Glutamatergic neuron (in vitro differentiated cells): ENCODE measurements around the gene MAPKAP1. TPM values are rescaled to one million over a fixed set of nuclear protein-coding genes. Genes with fewer than 3 reads are reported as not detected.

Source experiments
- DNase-seq: peaks from one replicate; pipeline ENCODE4 v3.0.0; 2022
- H3K27ac Mint-ChIP-seq: one replicate; pipeline ENCODE4 v1.8.0; 2020; ENCODE audit warnings: mild to moderate bottlenecking, mixed read lengths, inconsistent platforms; ENCODE audit not compliant: unreplicated experiment
- H3K27me3 Mint-ChIP-seq: one replicate; pipeline ENCODE4 v1.8.0; 2020; ENCODE audit warnings: mild to moderate bottlenecking, moderate library complexity, mixed read lengths, inconsistent platforms; ENCODE audit not compliant: unreplicated experiment
- H3K36me3 Mint-ChIP-seq: one replicate; pipeline ENCODE4 v1.8.0; 2020; ENCODE audit warnings: mild to moderate bottlenecking, mixed read lengths, inconsistent platforms; ENCODE audit not compliant: unreplicated experiment
- H3K4me1 Mint-ChIP-seq: one replicate; pipeline ENCODE4 v1.8.0; 2020; ENCODE audit warnings: mild to moderate bottlenecking, low read depth, mixed read lengths, inconsistent platforms; ENCODE audit not compliant: unreplicated experiment
- H3K4me3 Mint-ChIP-seq: one replicate; pipeline ENCODE4 v1.8.0; 2020; ENCODE audit warnings: mild to moderate bottlenecking, mixed read lengths, inconsistent platforms; ENCODE audit not compliant: unreplicated experiment
- H3K9me3 Mint-ChIP-seq: one replicate; pipeline ENCODE4 v1.8.0; 2020; ENCODE audit warnings: mild to moderate bottlenecking, moderate library complexity, mixed read lengths, inconsistent platforms; ENCODE audit not compliant: unreplicated experiment
- total RNA-seq: library from RNA; stranded (reverse); fragmentation: NEBNext Ultra II Directional; extraction: Animal tissue kit (Norgen Biotek cat#: 25700); gene quantifications from one replicate; pipeline ENCODE4 v1.2.1, GENCODE V29; 2021; ENCODE audit not compliant: unreplicated experiment
- TF ChIP-seq, protein P1 (sequence below): fragments of 200-600 bp; sonication (generic); IDR thresholded peaks from one replicate; pipeline ENCODE4 v1.5.0; 2021; ENCODE audit not compliant: partially characterized antibody, unreplicated experiment

The MAPKAP1 gene
- total RNA-seq, 1 donor from 2014 or later = 59.6 TPM

DNA sequence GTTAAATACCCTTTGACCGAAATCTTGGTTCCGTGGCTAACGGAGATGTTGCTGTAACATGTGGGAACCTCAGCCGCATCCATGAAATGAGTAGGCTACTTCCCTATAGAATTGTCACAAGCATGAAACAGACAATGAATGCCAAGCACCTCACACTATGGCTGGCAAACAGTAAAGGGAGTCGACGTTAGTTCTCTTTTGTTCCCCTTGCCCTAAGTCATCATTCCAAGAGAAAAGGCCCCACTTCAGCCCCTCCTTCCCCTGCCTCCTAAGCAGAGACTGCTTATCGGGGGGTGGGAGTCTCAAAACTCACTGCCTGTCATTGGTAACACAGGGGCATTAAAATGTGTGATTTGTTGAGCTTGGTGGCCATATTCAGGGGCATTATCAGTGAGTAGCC lies 159.6 kb downstream of the MAPKAP1 start:
- DNase-seq = no peak
- Mint-ChIP-seq H3K36me3 (no peaks in the 10 kb centered on the region), H3K9me3 (no peaks in the 10 kb centered on the region), H3K4me3 (no peak overlapping the region), H3K4me1 (peaks cover 5% of the 10 kb centered on the region), H3K27me3 (peaks cover 2% of the 10 kb centered on the region), H3K27ac (no peak overlapping the region)
- TF ChIP-seq, protein P1, sequence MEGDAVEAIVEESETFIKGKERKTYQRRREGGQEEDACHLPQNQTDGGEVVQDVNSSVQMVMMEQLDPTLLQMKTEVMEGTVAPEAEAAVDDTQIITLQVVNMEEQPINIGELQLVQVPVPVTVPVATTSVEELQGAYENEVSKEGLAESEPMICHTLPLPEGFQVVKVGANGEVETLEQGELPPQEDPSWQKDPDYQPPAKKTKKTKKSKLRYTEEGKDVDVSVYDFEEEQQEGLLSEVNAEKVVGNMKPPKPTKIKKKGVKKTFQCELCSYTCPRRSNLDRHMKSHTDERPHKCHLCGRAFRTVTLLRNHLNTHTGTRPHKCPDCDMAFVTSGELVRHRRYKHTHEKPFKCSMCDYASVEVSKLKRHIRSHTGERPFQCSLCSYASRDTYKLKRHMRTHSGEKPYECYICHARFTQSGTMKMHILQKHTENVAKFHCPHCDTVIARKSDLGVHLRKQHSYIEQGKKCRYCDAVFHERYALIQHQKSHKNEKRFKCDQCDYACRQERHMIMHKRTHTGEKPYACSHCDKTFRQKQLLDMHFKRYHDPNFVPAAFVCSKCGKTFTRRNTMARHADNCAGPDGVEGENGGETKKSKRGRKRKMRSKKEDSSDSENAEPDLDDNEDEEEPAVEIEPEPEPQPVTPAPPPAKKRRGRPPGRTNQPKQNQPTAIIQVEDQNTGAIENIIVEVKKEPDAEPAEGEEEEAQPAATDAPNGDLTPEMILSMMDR = no peak

- peaks cover 2% of the 10 kb centered on the region for H3K27me3 Mint-ChIP-seq
- H3K9me3 Mint-ChIP-seq = no peaks in the 10 kb centered on the region
- no peak overlapping the region for H3K4me3 Mint-ChIP-seq
- peaks cover 5% of the 10 kb centered on the region for H3K4me1 Mint-ChIP-seq
- H3K27ac Mint-ChIP-seq = no peak overlapping the region
- no peaks in the 10 kb centered on the region for H3K36me3 Mint-ChIP-seq
- no peak for DNase-seq
- TF ChIP-seq, protein P1 = no peak
These were observed 161.2 kb downstream of the MAPKAP1 start for GRCh38 chr9:125545845-125546244.

DNA sequence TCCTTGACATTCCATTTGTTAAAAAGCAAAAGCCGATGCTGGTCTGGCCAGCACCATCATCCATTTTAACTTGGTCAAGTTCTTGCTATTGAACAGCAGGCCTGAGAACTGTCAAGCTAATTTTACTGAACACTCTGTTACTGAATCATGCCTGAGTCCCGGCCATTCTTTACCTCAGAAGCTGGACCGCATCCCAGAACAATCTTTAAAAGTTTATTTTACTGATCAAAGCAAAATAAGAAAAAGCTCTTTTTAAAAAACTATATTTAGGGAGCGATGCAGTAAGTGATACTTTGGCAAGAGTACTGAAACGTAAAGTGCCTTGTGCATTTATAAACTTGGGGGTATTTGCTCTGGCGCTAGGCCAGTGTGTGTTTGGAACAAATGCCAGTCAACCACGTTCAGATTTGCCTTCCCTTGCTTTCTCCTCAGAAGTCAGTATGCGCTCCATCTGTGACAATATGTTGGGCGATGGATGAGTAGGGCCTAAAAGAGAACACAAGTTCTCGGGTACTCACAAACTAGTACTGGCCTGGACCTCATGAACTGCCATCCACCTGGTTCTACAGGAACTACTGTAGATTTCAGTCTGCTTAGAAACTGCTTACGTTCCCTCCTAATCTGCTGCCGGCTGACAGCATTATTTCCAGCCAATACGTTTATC lies 161.9 kb downstream of the MAPKAP1 start:
- TF ChIP-seq, protein P1 = no peak
- H3K27ac Mint-ChIP-seq = no peak overlapping the region
- no peaks in the 10 kb centered on the region for H3K9me3 Mint-ChIP-seq
- H3K4me1 Mint-ChIP-seq = peaks cover 4% of the 10 kb centered on the region
- DNase-seq = no peak
- H3K27me3 Mint-ChIP-seq = peaks cover 2% of the 10 kb centered on the region
- H3K4me3 Mint-ChIP-seq = no peak overlapping the region
- H3K36me3 Mint-ChIP-seq = no peaks in the 10 kb centered on the region

DNA sequence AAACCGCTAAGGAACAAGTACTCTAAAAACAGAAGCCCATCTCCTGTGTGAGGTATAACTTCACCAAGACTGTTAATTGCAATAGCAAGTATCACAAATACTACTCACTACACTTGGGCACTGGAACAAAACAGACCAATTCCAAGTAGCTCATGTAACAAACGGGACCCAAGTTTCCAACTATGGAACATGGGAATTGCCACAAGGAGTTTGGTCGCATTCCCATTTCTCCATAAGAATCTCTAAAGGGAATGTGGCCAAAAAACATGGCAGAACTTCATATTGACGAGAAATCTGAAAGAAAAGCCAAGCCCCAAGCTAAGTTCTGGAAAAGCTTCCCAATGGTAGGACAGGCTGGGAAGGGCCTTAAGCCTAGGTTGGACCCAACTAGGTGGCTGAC lies 162.5 kb downstream of the MAPKAP1 start:
- no peak overlapping the region for H3K27ac Mint-ChIP-seq
- peaks cover 3% of the 10 kb centered on the region for H3K4me1 Mint-ChIP-seq
- TF ChIP-seq, protein P1 = no peak
- H3K4me3 Mint-ChIP-seq = no peak overlapping the region
- no peaks in the 10 kb centered on the region for H3K9me3 Mint-ChIP-seq
- DNase-seq = no peak
- peaks cover 2% of the 10 kb centered on the region for H3K27me3 Mint-ChIP-seq
- H3K36me3 Mint-ChIP-seq = no peaks in the 10 kb centered on the region

- H3K27ac Mint-ChIP-seq = no peak overlapping the region
- no peaks in the 10 kb centered on the region for H3K36me3 Mint-ChIP-seq
- H3K4me3 Mint-ChIP-seq = no peak overlapping the region
- TF ChIP-seq, protein P1 = no peak
- no peaks in the 10 kb centered on the region for H3K27me3 Mint-ChIP-seq
- H3K9me3 Mint-ChIP-seq = peaks cover 2% of the 10 kb centered on the region
- no peak for DNase-seq
- H3K4me1 Mint-ChIP-seq = no peaks in the 10 kb centered on the region
These were observed 165.2 kb downstream of the MAPKAP1 start for GRCh38 chr9:125541840-125542243.
